NCI-H1694 (cell line): Measurements from ENCODE around the gene OSBPL8.

ENCODE experiments used
- DNase-seq: peaks from one replicate; lab custom pipeline; 2025; lab: John Stamatoyannopoulos, UW

Gene OSBPL8

GRCh38 chr12:76470028-76470939 is 89.3 kb downstream of the OSBPL8 start:
- no peak for DNase-seq

DNA sequence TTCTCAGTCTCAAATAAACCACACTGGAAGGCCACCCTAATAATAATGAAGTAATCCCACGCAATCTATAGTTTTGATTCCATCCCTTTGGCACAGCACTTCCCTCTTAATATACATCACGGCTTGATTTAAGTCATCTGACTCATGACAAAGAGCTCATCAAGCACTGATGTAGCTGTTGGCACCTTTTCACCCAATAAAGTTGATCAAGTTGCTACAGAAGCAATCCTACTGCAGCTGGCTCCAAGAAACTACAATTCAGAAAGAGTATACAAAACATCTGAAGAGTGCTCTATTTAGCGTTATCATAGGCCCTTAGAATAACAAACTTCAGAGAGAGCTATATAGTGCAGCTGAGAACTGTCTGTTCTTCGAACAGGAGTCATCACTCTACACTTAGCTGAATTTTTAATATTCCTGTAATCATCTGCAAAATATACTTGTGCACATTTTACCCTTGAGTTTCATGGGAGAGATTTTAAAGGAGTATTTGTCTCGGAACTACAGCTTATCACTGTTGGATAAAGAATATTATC is 94.9 kb downstream of the OSBPL8 start:
- DNase-seq, result no peak

- DNase-seq, result no peak
Observed at GRCh38 chr12:76462668-76463224, 96.8 kb downstream of the OSBPL8 start.

- no peak for DNase-seq
Observed at GRCh38 chr12:76460807-76461206, 98.8 kb downstream of the OSBPL8 start.

GRCh38 chr12:76457818-76458217 is 101.8 kb downstream of the OSBPL8 start:
- DNase-seq, result no peak

GRCh38 chr12:76457010-76457409 is 102.6 kb downstream of the OSBPL8 start:
- no peak for DNase-seq

GRCh38 chr12:76455582-76456345 is 103.8 kb downstream of the OSBPL8 start:
- DNase-seq, result peak; percentile 58

DNA sequence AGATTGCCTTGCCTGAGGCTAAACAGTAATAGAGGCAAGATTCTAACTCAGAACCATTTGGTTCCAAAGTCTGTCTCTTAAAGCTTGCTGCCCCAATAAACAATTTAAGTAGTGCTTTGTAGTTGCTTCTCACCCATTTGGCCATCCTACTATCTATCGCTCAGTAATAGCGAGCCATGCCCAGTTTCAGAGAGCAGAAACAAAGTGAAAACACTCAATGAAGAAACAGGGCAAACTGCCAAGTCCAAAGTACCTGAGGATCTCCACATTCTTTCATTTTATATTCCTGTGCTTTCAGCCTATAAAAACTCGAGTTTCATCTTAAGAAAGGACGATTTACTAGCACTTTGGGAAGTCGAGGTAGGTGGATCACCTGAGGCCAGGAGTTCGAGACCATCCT is 108.0 kb downstream of the OSBPL8 start:
- DNase-seq, result no peak

GRCh38 chr12:76450690-76451089 is 108.9 kb downstream of the OSBPL8 start:
- DNase-seq, result no peak

DNA sequence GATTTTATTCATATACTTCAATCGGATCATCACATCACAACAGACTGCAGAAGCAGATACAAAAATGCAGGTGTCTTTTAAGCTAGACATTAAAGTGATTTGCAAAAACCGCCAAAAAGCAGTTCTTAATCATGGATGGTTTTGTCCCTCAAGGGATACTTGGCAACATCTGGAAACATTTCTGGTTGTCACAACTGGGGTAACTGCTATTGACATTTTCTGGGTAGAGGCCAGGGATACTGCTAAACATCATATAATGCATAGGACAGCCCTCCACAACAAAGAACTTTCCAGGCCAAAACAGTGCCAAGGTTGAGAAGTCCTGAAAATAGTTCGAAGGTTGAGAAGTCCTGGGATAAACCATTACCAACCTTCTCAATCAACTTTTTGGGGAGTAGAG is 109.6 kb downstream of the OSBPL8 start:
- no peak for DNase-seq

GRCh38 chr12:76449583-76449982 is 110.0 kb downstream of the OSBPL8 start:
- DNase-seq, result no peak

GRCh38 chr12:76449016-76449415 is 110.6 kb downstream of the OSBPL8 start:
- no peak for DNase-seq

GRCh38 chr12:76446090-76446489 is 113.5 kb downstream of the OSBPL8 start:
- no peak for DNase-seq

DNA sequence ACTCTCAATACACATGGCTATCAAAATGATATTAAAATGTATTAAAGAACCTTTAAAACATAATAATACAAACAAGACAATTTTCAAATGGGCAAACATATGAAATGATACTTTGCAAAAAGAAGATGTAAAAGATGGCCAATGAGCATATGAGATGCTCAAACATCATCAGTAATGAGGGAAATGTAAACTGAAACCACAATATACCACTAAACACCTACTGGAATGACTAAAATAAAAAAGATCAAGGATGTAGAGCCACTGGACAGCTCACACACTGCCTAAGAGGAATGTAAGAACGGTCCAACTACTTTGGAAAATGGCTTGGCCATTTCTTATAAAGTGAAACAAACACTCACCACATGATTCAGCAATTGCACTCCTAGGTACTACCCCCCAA is 114.1 kb downstream of the OSBPL8 start:
- no peak for DNase-seq

- no peak for DNase-seq
Observed at GRCh38 chr12:76444408-76444984, 115.1 kb downstream of the OSBPL8 start.

DNA sequence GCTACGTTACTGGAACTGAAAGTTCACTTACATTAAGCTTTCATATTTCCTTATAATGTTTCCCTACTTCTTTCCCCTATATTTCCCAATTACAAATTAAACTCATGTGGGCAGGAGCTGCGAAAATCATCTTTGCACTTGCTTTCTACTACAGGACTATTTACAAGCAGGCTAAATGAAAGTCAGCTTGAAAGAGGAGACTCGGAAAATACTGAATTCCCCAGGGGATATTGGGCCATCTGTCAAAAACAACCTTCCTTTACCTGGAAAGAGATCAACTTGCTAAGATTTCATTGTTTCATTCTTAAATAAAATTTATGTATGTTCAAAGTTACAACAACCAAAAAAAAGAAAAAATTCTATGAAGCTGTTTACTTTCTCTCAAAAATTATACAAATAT is 118.6 kb downstream of the OSBPL8 start:
- peak; percentile 2 for DNase-seq

GRCh38 chr12:76432733-76433132 is 126.8 kb downstream of the OSBPL8 start:
- DNase-seq, result no peak

DNA sequence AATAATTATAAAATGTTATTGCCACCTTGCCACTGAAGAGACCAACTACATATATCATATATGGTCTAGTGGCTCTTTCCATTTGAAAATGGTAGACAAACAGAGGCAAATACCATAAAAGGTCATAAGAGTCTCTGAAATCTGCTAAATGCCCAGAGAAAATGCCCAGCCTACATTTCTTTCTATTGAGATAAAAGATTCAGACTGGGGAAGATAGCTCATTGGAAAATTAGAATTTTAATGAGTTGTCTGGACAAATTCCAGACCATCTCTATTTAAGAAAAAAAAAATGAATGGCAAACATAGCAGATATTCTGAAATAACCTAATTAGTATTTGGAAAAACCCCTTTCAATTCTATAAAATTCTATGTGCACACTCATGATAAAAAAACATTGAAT is 131.5 kb downstream of the OSBPL8 start:
- no peak for DNase-seq

DNA sequence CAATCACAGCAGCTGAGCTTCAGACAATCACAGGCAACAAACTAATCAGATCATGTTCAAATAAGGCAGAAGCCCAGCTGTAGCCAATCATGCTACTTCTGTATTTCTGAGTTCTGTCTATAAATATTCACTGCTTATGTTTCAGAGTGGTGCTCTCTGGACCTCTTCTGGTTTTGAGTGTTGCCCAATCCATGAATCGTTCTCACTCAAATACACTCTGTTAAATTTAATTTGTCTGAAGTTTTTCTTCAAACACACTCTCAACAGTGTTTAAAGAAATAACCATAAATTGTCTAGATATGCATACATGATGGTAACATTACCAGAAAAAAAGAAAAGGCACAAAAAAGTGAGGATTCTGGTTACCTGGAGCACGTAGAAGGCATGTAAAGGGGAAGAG is 133.4 kb downstream of the OSBPL8 start:
- no peak for DNase-seq

DNA sequence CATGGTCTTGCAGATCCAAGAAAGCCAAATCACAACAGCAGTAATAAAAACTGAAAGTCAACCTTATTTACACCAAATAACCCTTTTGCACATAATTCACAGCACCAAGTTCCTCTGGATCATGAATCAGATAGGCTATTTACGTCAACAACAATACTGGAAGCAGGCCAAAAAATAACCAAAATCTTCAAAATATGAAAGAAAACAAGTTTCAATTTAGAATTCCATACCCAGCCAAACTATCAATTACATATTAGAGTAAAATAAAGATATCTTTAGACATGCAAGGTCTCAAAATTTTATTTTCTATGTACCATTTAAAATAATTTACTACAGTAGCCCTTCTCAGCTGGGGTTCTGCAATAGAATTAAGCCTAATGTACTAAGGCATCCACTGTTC is 134.6 kb downstream of the OSBPL8 start:
- DNase-seq, result no peak

GRCh38 chr12:76422543-76423438 is 136.8 kb downstream of the OSBPL8 start:
- DNase-seq, result no peak
